Keratinocyte (primary cell): ENCODE data around the gene DCP1B. TPM values are rescaled to one million over a fixed set of nuclear protein-coding genes. Genes with fewer than 3 reads are reported as not detected.

ENCODE experiments used
- DNase-seq: peaks from one replicate; pipeline ENCODE4 v3.0.0-alpha.2; 2011; ENCODE audit warnings: low read depth, missing footprints, low spot score
- FAIRE-seq: peaks from 2 replicates; lab custom pipeline; 2011; peaks lifted over from hg19 to GRCh38; lab: Jason Lieb, UNC
- H2AFZ ChIP-seq: 2 replicates; pipeline ENCODE4 v1.6.0; 2012; ENCODE audit warnings: low read length, control low read depth, inconsistent platforms; ENCODE audit not compliant: control insufficient read depth
- H3K27ac ChIP-seq: 2 replicates; pipeline ENCODE4 v1.5.1; 2011; ENCODE audit warnings: low read length; ENCODE audit not compliant: control insufficient read depth, insufficient read depth
- H3K27me3 ChIP-seq: 3 replicates; pipeline ENCODE4 v1.6.0; 2011; ENCODE audit warnings: low read length; ENCODE audit not compliant: control insufficient read depth, insufficient read depth; ENCODE audit errors: extremely low read depth
- H3K36me3 ChIP-seq, 2 experiments: 2 replicates in 1 of 2; 3 replicates in 1 of 2; pipeline ENCODE4 v1.5.1; 2011; ENCODE audit warnings: low read length in 2 of 2, mild to moderate bottlenecking in 1 of 2; ENCODE audit not compliant: control insufficient read depth in 2 of 2, insufficient read depth in 2 of 2; ENCODE audit errors: extremely low read depth in 1 of 2
- H3K4me1 ChIP-seq: 3 replicates; pipeline ENCODE4 v1.5.1; 2011; ENCODE audit warnings: low read length; ENCODE audit not compliant: control insufficient read depth, insufficient read depth; ENCODE audit errors: extremely low read depth
- H3K4me2 ChIP-seq: 3 replicates; pipeline ENCODE4 v1.6.0; 2011; ENCODE audit warnings: low read depth, low read length; ENCODE audit not compliant: control insufficient read depth, insufficient read depth; ENCODE audit errors: extremely low read depth
- H3K4me3 ChIP-seq, 3 experiments: fragments of 200-600 bp in 1 of 3; sonication (generic) in 1 of 3; 2 replicates in 2 of 3; 3 replicates in 1 of 3; pipeline ENCODE4 v1.5.1; 2011 to 2016; ENCODE audit warnings: low read length in 3 of 3, mild to moderate bottlenecking in 3 of 3, control low read depth in 2 of 3, inconsistent platforms in 1 of 3, low read depth in 1 of 3, mixed read lengths in 1 of 3, mixed run types in 1 of 3, moderate library complexity in 1 of 3; ENCODE audit not compliant: control insufficient read depth in 2 of 3, insufficient read depth in 2 of 3; ENCODE audit errors: extremely low read depth in 1 of 3
- H3K79me2 ChIP-seq: 2 replicates; pipeline ENCODE4 v1.6.0; 2012; ENCODE audit warnings: low read length; ENCODE audit not compliant: control insufficient read depth, insufficient read depth
- H3K9ac ChIP-seq: 3 replicates; pipeline ENCODE4 v1.6.0; 2011; ENCODE audit warnings: low read length; ENCODE audit not compliant: control insufficient read depth, insufficient read depth; ENCODE audit errors: extremely low read depth
- H3K9me1 ChIP-seq: 3 replicates; pipeline ENCODE4 v1.6.0; 2011; ENCODE audit warnings: low read length; ENCODE audit not compliant: control insufficient read depth, insufficient read depth; ENCODE audit errors: extremely low read depth
- H3K9me3 ChIP-seq: 2 replicates; pipeline ENCODE4 v1.5.1; 2012; ENCODE audit warnings: low read depth, low read length; ENCODE audit not compliant: control insufficient read depth
- H4K20me1 ChIP-seq: 3 replicates; pipeline ENCODE4 v1.6.0; 2011; ENCODE audit warnings: low read length; ENCODE audit not compliant: control insufficient read depth, insufficient read depth; ENCODE audit errors: extremely low read depth
- EZH2 ChIP-seq: IDR thresholded peaks from one replicate; pipeline ENCODE4 v1.6.1; 2012; ENCODE audit warnings: inconsistent platforms, mild to moderate bottlenecking, low read length, moderate library complexity
- dilution Hi-C: fragments of 300-500 bp; cut with MboI; formaldehyde crosslinking; loops from one replicate; pipeline ENCODE4 v1.7.0; 2020; ENCODE audit warnings: low sequenced_read_pairs; ENCODE audit not compliant: extremely low pct_ligation_motif_present
- polyA plus RNA-seq, 5 experiments: library from polyadenylated mRNA; depleted of rRNA in 3 of 5; stranded (reverse) in 3 of 5; stranded (forward) in 1 of 5; unstranded in 1 of 5; fragments of >200 nt; gene quantifications; 1 replicate in 1 of 5; 2 replicates in 3 of 5; 3 replicates in 1 of 5; pipeline versions ENCODE4 v1.2.1 to v1.2.3, GENCODE V29; 2011 to 2012; ENCODE audit warnings: missing spikeins in 2 of 5, low read depth in 1 of 5, low replicate concordance in 1 of 5
- TF ChIP-seq, protein P1 (sequence below), 3 experiments: IDR thresholded peaks in 1 of 3; conservative IDR thresholded peaks in 1 of 3; optimal IDR thresholded peaks in 1 of 3; 2 replicates in 2 of 3; 3 replicates in 1 of 3; pipeline versions ENCODE3 to v1.5.1; 2011; ENCODE audit warnings: low read length in 3 of 3, mild to moderate bottlenecking in 3 of 3, moderate library complexity in 2 of 3, control low read depth in 1 of 3, inconsistent platforms in 1 of 3; ENCODE audit not compliant: insufficient read depth in 2 of 3; ENCODE audit errors: extremely low read depth in 1 of 3

Gene DCP1B
- polyA plus RNA-seq, 1 donor (not counting 4 experiments of a cell fraction or from before 2014, with no cell fraction given): 9.7 TPM

- dilution Hi-C loops: no loop called here
- H2AFZ ChIP-seq: no peak overlapping the region
- H3K4me2 ChIP-seq: no peak overlapping the region
- H3K9ac ChIP-seq: no peak overlapping the region
- peak overlapping the region; percentile 59 for H3K27ac ChIP-seq
- TF ChIP-seq, protein P1, sequence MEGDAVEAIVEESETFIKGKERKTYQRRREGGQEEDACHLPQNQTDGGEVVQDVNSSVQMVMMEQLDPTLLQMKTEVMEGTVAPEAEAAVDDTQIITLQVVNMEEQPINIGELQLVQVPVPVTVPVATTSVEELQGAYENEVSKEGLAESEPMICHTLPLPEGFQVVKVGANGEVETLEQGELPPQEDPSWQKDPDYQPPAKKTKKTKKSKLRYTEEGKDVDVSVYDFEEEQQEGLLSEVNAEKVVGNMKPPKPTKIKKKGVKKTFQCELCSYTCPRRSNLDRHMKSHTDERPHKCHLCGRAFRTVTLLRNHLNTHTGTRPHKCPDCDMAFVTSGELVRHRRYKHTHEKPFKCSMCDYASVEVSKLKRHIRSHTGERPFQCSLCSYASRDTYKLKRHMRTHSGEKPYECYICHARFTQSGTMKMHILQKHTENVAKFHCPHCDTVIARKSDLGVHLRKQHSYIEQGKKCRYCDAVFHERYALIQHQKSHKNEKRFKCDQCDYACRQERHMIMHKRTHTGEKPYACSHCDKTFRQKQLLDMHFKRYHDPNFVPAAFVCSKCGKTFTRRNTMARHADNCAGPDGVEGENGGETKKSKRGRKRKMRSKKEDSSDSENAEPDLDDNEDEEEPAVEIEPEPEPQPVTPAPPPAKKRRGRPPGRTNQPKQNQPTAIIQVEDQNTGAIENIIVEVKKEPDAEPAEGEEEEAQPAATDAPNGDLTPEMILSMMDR (optimal IDR thresholded peaks at IDR 0.05 in 1 of 3, IDR thresholded peaks at IDR 0.05 in 1 of 3, conservative IDR thresholded peaks at IDR 0.05 in 1 of 3; ENCODE audit: extremely low read depth in 1 of 3, insufficient read depth in 2 of 3, low read length in 3 of 3): no peak
- no peak for TF ChIP-seq EZH2
- no peaks in the 10 kb centered on the region for H4K20me1 ChIP-seq
- no peaks in the 10 kb centered on the region for H3K27me3 ChIP-seq
- FAIRE-seq (peak; percentile 55), DNase-seq (peak; percentile 76)
- peaks cover 7% of the 10 kb centered on the region for H3K4me1 ChIP-seq
- peaks cover 0 to 1% of the 10 kb centered on the region in 2 experiments for H3K36me3 ChIP-seq
- H3K79me2 ChIP-seq: no peaks in the 10 kb centered on the region
- H3K9me3 ChIP-seq: no peaks in the 10 kb centered on the region
- no peak overlapping the region for H3K4me3 ChIP-seq
- H3K9me1 ChIP-seq: no peaks in the 10 kb centered on the region
These were observed 10.9 kb downstream of the DCP1B start for GRCh38 chr12:1993341-1993740.

- H3K9me1 ChIP-seq: no peaks in the 10 kb centered on the region
- no peak for DNase-seq
- peaks cover 0 to 1% of the 10 kb centered on the region in 2 experiments for H3K36me3 ChIP-seq
- H3K4me3 ChIP-seq: no peak overlapping the region
- H2AFZ ChIP-seq: no peak overlapping the region
- no peak for FAIRE-seq
- H3K27me3 ChIP-seq: no peaks in the 10 kb centered on the region
- no peaks in the 10 kb centered on the region for H4K20me1 ChIP-seq
- no peaks in the 10 kb centered on the region for H3K9me3 ChIP-seq
- dilution Hi-C loops: no loop called here
- H3K79me2 ChIP-seq: no peaks in the 10 kb centered on the region
- H3K9ac ChIP-seq: no peak overlapping the region
- peak overlapping the region; percentile 59 for H3K27ac ChIP-seq
- H3K4me1 ChIP-seq: peaks cover 7% of the 10 kb centered on the region
- TF ChIP-seq EZH2: no peak
- TF ChIP-seq, protein P1 (optimal IDR thresholded peaks at IDR 0.05 in 1 of 3, IDR thresholded peaks at IDR 0.05 in 1 of 3, conservative IDR thresholded peaks at IDR 0.05 in 1 of 3; ENCODE audit: extremely low read depth in 1 of 3, insufficient read depth in 2 of 3, low read length in 3 of 3): no peak
- H3K4me2 ChIP-seq: no peak overlapping the region
These were observed 11.5 kb downstream of the DCP1B start for GRCh38 chr12:1992732-1993131.
